GM19468 (cell line): ENCODE data around the gene APCDD1L.
A peak's percentile ranks its signal among the peaks of the same experiment; 100 is the strongest.

Experiments
- ATAC-seq: cut with Tn5 transposase; IDR thresholded peaks from one replicate; pipeline ENCODE4 v1.9.1; 2021; ENCODE audit warnings: mild to moderate bottlenecking, moderate library complexity, moderate number of reproducible peaks; ENCODE audit not compliant: unreplicated experiment; ENCODE audit errors: extremely low read depth

APCDD1L gene

DNA sequence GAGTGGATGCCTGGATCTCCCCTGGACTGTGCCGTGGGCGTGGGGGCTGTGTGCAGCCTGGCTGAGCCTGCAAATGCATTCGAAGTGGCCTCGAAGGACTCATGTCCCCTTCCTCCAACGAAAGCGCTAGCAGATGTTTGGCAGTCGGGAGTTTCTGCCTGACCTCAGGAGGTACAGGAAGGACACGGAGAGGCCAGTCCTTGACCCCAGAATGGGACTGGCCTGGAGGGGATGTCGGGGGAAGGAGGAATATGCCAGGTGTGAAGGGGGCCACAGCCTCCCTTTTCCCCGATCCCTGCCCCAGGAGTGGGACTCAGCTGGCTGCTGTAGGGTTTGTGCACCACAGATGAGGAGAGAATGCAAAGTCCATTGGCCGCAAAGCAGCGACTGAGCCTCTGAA, 45.6 kb downstream of the APCDD1L start:
- ATAC-seq, result no peak

DNA sequence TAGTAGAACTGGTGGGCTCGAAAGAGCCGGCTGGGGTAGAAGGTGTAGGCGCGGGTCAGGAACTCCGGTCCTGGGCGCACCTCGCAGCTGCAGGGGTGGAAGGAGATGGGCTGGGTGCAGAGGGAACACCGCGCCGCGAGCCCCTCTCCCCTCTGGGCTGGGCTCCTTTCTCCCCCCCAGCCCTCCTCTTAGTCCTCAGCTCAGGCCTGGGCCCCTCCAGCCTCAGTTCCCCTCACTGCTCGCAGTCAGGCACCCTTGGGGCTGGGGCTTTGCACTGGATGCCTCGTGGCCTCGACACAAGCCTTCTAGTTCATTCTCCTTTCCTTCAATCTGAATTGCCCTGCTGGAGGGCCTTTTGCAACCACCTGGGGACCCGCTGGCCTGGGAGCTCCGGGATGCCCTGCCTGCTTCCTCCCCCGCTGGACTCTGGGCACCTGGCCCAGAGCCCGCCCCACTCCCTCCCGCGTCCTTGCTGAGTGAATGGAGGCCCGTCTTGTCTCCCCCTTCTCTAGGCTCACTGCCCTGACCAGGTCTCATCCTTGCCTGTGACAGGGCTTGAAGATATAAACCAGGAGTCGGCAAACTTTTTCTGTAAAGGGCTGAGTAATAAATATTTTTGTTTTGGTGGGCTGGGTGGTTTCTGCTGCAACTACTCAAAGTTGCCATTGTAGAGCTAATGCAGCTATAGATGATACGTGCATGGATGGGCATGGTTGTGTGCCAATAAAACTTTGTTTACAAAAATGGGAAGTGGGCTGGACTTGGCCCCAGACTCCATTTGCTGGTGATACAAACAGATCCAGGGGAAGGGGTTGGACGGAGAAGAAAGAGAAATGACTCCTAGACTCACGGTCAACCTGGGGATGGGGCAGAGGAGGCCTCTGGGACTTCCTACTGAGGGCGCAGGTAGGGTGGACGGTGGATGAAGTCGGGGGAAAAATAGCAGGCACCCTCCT, 47.3 kb downstream of the APCDD1L start:
- ATAC-seq, result no peak

DNA sequence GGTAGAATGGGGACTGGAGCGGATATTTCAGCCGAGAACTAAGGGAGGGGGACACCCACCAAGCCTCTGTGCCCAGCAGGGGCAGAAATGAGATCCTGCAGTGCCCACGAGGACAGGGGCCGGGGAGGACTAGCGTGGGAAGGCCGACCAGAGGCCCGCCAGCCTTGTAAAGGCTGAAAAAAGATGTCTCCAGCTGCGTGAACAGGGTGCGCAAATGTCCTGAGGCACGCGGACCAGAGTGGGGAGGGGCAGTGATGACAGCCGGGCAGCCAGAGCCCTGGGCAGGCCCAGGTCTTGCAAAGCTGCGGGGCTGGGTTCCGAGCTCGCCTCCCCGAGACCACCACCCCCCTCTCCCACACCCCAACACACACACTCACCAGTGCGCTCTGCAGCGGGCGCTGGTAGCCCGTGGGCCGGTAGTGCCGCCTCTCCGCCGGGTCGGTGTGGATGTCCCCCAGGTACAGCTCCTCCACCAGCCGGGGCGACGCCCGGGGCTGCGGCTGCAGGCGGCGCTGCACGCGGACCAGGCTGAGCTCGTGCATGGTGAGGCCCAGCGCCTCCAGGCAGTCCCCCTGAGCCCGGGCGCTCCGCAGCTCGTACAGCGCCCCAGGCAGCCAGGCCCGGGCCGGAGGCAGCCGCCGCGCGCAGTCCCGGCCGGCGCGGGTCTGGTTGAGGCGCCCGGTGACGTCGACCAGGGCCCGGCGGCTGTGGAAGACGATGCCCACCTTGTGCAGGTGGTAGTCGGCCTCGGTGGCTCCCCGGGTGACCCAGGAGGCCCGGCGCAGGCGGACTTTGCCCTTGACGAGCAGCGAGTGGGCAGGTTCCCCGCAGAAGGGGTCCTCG, 48.2 kb downstream of the APCDD1L start:
- no peak for ATAC-seq

- ATAC-seq, result no peak
Measured at GRCh38 chr20:58466095-58466708, 49.0 kb downstream of the APCDD1L start.

DNA sequence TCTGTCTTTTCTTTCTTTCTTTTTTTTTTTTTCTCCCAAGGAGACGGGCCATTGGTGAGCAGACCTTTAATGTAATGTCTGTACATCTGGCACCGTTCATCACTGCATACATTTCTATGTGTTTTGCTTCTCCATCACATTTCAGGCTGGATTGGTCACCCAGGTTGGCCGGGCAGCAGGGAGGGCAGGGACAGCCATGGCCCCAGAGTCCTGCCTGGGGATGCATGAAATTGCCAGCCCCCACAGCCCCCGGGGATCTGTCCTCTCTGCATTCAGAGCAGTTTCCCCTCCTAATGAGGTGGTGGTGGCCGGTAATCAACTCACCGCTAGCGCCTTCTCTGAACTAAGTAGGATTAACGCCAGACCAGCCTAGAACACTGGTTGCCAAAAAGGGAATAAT, 50.4 kb downstream of the APCDD1L start:
- no peak for ATAC-seq

- ATAC-seq, result no peak
Measured at GRCh38 chr20:58463256-58463655, 51.9 kb downstream of the APCDD1L start.

DNA sequence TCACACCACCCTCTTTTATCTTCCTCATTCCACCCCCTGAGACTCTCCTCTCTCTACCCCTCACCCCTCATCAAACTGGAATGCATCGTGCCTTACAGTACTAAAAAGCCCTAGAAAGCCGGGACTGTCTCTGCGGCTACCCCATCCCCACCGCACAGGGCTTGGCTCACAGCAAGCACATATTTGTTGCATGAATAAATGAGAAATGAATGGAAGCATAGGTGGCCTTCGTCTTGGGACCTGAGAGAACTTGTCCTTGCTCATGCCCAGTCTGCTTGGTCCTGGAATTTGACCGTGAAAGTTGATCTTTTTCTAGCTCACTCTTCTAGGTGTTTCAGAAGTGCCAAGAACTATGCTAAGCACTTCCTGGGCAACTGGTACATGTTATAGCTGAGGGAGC, 53.3 kb downstream of the APCDD1L start:
- ATAC-seq, result no peak

- no peak for ATAC-seq
Measured at GRCh38 chr20:58461104-58461503, 54.1 kb downstream of the APCDD1L start.

GRCh38 chr20:58459058-58459750, 56.0 kb downstream of the APCDD1L start:
- ATAC-seq, result no peak

DNA sequence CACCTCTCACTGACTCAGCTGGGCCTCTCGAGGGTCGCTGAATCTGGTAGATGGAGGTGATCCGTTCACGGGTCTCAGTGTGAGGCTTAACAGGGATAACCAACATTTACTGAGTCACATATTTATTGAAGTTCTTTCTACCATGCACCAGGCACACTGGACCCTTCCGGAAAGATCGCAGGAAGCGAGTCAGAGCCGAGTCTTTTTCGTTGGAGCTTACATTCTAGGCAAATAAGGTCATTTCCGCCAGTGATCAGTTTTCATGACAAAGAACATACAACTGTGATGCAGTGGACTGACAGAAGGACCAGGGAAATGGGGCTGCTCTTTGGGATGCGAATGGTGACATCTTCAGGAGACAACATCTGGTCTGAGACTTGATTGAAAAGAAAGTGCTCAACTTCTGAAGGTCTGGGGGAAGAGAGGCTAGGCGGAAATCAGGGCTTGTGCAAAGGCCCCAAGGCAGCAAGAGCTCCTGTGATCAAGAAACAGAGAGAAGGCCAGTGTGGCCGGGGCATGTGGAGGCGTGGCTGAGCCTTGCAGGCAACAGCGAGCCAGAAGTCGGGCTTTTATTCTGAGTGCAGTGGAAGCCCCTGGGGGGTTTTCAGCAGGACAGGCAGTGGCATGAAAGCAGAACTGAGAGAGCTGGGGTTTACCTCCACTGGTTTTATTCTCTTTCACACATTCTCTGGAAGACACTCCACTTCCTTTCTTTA, 56.7 kb downstream of the APCDD1L start:
- ATAC-seq, result peak; percentile 92

GRCh38 chr20:58457083-58457695, 58.0 kb downstream of the APCDD1L start:
- no peak for ATAC-seq

- ATAC-seq, result no peak
Measured at GRCh38 chr20:58454460-58454859, 60.7 kb downstream of the APCDD1L start.

- no peak for ATAC-seq
Measured at GRCh38 chr20:58453391-58453790, 61.8 kb downstream of the APCDD1L start.

GRCh38 chr20:58452667-58453255, 62.4 kb downstream of the APCDD1L start:
- no peak for ATAC-seq

DNA sequence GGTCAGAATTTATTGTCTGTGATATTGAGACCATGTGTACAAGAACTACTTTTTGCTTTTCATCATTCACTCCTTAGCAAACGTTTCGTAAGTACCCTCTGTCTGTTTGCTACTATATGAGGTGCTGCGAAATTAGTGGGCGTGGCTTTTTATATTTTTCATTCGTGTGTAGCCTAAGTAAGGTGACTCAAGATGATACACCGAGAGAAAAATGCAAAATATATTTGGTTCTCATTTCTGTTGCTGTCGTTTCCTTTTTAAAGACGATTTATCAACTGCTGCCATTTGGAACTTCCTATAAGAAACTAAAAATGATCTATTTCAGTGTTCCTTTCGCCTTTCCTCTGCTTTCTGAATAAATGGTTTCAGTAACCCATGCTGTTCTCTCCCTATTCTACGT, 64.9 kb downstream of the APCDD1L start:
- no peak for ATAC-seq

DNA sequence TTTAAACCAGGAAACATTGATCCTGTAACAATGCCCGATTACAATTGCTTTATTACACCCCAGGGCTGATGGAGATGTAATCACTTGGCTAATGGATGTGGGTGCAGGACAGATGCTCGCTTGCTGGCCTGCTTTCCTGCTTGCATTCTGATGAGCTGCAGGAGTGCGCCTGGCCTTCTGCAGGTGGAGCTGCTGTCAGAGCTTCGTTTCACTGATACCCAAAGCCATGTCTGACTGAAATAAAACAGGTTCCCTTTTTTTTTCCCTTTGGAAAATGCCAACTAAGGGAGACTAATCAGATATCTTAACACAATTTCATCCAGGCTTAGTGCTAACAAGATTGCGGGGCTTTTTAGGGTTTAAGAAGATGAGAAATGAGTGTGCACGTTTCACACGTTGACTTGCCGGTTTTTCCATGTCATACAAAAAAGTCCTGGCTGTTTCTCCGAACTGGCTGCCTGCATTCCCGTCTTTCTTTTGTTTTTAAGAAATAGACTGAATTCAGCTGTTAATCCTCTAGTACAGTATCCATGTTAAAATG, 65.4 kb downstream of the APCDD1L start:
- ATAC-seq, result no peak

DNA sequence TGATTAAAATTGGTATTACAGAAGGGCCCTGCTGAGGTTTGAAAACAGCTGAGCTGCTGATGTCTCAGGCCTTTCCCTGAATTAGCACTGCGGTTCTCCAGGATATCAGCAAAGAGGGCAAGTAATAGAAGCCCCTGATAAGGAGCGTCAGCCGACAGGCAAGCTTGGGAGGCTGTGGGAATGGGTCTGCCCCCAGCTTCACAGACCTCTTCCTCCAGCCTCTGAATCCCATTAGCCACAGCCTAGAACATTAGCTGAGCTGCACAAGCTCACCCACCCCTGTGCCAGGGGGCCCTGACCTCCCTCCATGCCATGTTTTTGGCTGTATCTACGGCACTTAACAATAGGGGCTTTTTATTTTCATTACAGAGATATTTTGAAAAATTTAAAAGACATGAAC, 66.2 kb downstream of the APCDD1L start:
- no peak for ATAC-seq
